ENCODE measurements around the gene EXOC4.

EXOC4 gene

DNA sequence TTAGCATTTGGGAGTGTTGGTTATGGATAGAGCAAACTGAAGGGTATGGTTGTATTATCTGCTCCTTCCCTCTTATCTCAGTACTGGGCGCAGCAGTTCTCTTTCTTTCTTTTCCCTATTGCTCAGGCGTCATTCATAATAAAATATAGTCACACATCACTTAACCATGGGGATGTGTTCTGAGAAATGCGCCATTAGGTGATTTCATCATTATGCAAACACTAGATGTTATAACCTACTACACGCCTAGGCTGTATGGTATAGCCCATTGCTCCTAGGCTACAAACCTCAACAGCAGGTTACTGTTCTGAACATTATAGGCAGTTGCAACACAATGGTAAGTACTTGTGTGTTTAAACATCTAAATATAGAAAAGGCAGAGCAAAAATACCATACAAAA, 401.7 kb downstream of the EXOC4 start:
- no peak for DNase-seq (ENCODE audit: low read depth, low spot score)
- no peak overlapping the region for H3K4me3 ChIP-seq
- TF ChIP-seq FOXP2 (optimal IDR thresholded peaks at IDR 0.05; ENCODE audit: control extremely low read depth, extremely low read length, insufficient read depth) = no peak
- TF ChIP-seq POLR2AphosphoS5 (IDR thresholded peaks at IDR 0.05; ENCODE audit: borderline replicate concordance, low read depth, low read length) = no peak
- no peak for TF ChIP-seq EZH2 (IDR thresholded peaks at IDR 0.05)
- H3K9me3 ChIP-seq (ENCODE audit: low read depth, low read length) = no peaks in the 10 kb centered on the region
- no peak overlapping the region for H3K9ac ChIP-seq (ENCODE audit: insufficient read length)
- no peak overlapping the region for H3K27ac ChIP-seq
- H3K36me3 ChIP-seq (ENCODE audit: insufficient read depth, low read length) = no peaks in the 10 kb centered on the region

DNA sequence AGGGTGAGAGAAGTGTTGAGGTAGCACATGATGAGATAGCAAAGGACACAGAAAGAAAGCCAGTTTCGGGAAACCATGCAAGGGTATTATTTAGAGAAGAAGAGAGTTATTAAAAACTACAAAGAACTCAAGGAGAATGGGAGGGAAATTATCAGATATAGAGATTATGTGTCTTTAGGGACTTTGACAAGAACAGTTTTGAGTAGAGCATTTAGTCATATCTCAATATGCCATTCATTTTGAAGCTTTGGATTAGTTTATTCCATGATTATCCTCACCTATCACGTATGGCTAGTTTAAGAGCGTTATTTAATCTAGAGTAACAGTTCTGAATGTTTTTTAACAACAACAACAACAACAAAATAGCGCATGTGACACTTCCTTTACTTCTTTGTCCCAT, 409.4 kb downstream of the EXOC4 start:
- Histone ChIP-seq H3K9ac (ENCODE audit: insufficient read length) (no peak overlapping the region), H3K36me3 (ENCODE audit: insufficient read depth, low read length) (no peaks in the 10 kb centered on the region), H3K4me3 (no peak overlapping the region), H3K9me3 (ENCODE audit: low read depth, low read length) (no peaks in the 10 kb centered on the region), H3K27ac (no peak overlapping the region)
- no peak for TF ChIP-seq FOXP2 (optimal IDR thresholded peaks at IDR 0.05; ENCODE audit: control extremely low read depth, extremely low read length, insufficient read depth)
- no peak for TF ChIP-seq EZH2 (IDR thresholded peaks at IDR 0.05)
- no peak for TF ChIP-seq POLR2AphosphoS5 (IDR thresholded peaks at IDR 0.05; ENCODE audit: borderline replicate concordance, low read depth, low read length)
- no peak for DNase-seq (ENCODE audit: low read depth, low spot score)

DNA sequence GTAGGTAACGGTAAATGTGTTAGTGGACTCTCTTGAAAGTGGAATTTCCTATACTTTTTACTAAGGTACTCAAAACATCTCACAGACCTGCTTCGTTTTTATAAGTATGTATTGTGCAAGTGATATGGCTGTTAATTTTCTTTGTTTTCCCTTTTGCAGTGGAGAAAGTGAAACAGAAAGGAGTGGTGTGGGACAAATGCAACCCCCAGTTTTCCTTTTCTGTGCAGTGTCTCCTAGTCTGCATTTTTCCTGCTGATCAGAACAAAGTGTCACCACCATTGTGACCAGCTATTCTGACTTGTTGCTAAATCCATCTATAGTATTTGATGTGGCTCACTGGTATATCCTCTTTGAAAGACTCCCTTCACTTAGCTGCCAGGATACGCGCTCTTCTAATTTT, 410.0 kb downstream of the EXOC4 start:
- Histone ChIP-seq H3K27ac (no peak overlapping the region), H3K36me3 (ENCODE audit: insufficient read depth, low read length) (no peaks in the 10 kb centered on the region), H3K9me3 (ENCODE audit: low read depth, low read length) (no peaks in the 10 kb centered on the region), H3K9ac (ENCODE audit: insufficient read length) (no peak overlapping the region), H3K4me3 (no peak overlapping the region)
- TF ChIP-seq EZH2 (IDR thresholded peaks at IDR 0.05) (no peak), POLR2AphosphoS5 (IDR thresholded peaks at IDR 0.05; ENCODE audit: borderline replicate concordance, low read depth, low read length) (no peak), FOXP2 (optimal IDR thresholded peaks at IDR 0.05; ENCODE audit: control extremely low read depth, extremely low read length, insufficient read depth) (no peak)
- DNase-seq (ENCODE audit: low read depth, low spot score) = no peak

DNA sequence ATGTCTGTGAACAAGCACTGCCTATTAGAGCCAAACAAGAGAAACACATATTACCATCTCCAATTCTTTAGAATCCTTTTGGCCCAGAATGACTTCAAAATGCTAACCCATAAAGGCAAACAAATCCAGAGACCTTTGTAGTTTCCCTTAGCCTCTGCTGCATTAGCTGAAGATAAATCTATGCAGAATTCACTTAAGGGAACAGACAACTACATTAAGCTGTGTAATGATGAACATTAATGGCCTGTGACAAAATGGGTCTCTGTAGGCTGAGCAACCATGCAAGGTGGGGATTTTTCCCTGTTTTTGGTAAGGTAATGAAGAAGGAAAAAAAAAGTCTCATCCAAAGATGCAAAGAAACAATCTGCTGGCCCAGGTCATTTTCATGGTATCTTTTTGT, 411.6 kb downstream of the EXOC4 start:
- H3K9ac ChIP-seq (ENCODE audit: insufficient read length) = no peak overlapping the region
- DNase-seq (ENCODE audit: low read depth, low spot score) = no peak
- TF ChIP-seq POLR2AphosphoS5 (IDR thresholded peaks at IDR 0.05; ENCODE audit: borderline replicate concordance, low read depth, low read length) (no peak), FOXP2 (optimal IDR thresholded peaks at IDR 0.05; ENCODE audit: control extremely low read depth, extremely low read length, insufficient read depth) (no peak), EZH2 (IDR thresholded peaks at IDR 0.05) (no peak)
- H3K36me3 ChIP-seq (ENCODE audit: insufficient read depth, low read length) = no peaks in the 10 kb centered on the region
- no peaks in the 10 kb centered on the region for H3K9me3 ChIP-seq (ENCODE audit: low read depth, low read length)
- no peak overlapping the region for H3K27ac ChIP-seq
- no peak overlapping the region for H3K4me3 ChIP-seq

DNA sequence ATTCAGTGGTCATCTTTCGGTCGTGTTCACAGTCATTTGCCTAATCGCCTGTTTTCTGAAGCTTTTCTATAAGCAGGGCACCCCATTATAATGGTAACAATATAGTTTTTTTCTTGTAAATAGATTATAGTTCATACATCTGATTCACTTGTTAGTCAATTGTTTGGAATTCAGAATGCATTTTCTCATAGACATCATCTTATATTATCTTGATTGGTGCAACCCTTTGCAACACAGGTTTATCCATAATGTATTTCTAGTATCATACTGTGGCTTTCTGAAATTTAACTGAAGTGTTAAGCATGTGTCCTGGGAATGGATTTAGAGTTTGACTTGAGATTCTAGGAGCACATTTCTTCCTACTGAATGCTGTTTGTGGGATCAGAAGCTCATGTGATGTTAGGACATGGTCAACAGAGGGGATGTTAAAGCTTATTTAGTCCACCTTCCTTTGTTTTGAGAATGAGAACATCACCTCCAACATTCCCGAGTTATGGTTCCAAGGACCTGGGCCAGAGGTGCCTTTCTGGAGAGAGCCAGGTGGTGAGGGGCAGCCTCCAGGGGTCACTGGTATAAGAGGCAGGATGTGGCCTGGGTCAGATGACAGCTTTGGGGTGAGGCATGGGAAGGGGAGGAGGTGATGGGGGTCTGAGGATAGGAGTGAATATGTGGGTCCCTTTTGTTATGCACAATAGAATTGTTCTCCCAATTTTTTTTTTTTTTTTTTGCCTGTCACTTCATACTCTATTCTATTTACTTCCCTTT, 415.6 kb downstream of the EXOC4 start:
- no peak for DNase-seq (ENCODE audit: low read depth, low spot score)
- TF ChIP-seq FOXP2 (optimal IDR thresholded peaks at IDR 0.05; ENCODE audit: control extremely low read depth, extremely low read length, insufficient read depth) (no peak), POLR2AphosphoS5 (IDR thresholded peaks at IDR 0.05; ENCODE audit: borderline replicate concordance, low read depth, low read length) (no peak), EZH2 (IDR thresholded peaks at IDR 0.05) (no peak)
- Histone ChIP-seq H3K27ac (no peak overlapping the region), H3K36me3 (ENCODE audit: insufficient read depth, low read length) (no peaks in the 10 kb centered on the region), H3K9me3 (ENCODE audit: low read depth, low read length) (no peaks in the 10 kb centered on the region), H3K4me3 (no peak overlapping the region), H3K9ac (ENCODE audit: insufficient read length) (no peak overlapping the region)

DNA sequence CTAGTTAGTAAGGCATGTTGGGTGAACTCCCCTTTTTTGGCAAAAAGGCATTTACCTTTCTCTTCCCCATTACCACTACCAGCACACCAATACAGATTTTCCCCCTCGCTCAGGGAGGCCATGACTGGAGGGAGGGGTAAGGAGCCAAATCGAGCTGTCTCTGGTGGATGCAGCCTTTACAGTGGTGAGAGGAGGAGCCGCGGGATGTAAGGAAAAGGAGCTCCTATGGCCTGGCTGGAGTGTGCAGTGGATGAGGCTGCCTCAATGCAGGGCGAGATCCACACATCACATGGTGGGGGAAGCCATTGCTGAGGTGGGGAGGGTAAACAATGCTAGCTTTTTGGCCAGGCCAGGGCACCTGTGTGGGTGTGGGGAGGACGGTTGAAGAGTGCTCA, 416.2 kb downstream of the EXOC4 start:
- TF ChIP-seq FOXP2 (optimal IDR thresholded peaks at IDR 0.05; ENCODE audit: control extremely low read depth, extremely low read length, insufficient read depth) (no peak), EZH2 (IDR thresholded peaks at IDR 0.05) (no peak), POLR2AphosphoS5 (IDR thresholded peaks at IDR 0.05; ENCODE audit: borderline replicate concordance, low read depth, low read length) (no peak)
- Histone ChIP-seq H3K4me3 (no peak overlapping the region), H3K36me3 (ENCODE audit: insufficient read depth, low read length) (no peaks in the 10 kb centered on the region), H3K9me3 (ENCODE audit: low read depth, low read length) (no peaks in the 10 kb centered on the region), H3K9ac (ENCODE audit: insufficient read length) (no peak overlapping the region), H3K27ac (no peak overlapping the region)
- DNase-seq (ENCODE audit: low read depth, low spot score) = no peak

DNA sequence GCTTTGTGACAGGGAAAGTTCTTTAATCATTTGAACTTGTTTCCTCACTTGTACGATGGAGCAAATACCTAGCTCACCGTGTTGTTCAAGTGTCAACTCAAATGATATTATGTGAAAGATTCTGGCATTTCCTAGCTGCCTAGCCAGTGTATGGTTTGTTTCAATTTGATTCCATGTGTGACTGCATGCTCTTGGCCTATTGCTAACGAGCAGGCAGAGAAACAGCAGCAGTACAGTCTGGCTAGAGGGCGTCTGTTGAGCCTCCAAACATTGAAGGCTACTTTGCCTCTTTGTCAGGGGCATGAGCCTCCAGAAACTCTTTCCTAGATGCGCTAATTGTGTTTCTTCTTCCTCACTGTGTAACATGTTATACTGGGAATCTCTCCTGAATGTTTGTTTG, 417.4 kb downstream of the EXOC4 start:
- H3K9ac ChIP-seq (ENCODE audit: insufficient read length) = no peak overlapping the region
- no peak for DNase-seq (ENCODE audit: low read depth, low spot score)
- no peak for TF ChIP-seq EZH2 (IDR thresholded peaks at IDR 0.05)
- no peak for TF ChIP-seq FOXP2 (optimal IDR thresholded peaks at IDR 0.05; ENCODE audit: control extremely low read depth, extremely low read length, insufficient read depth)
- TF ChIP-seq POLR2AphosphoS5 (IDR thresholded peaks at IDR 0.05; ENCODE audit: borderline replicate concordance, low read depth, low read length) = no peak
- H3K27ac ChIP-seq = no peak overlapping the region
- H3K4me3 ChIP-seq = no peak overlapping the region
- no peaks in the 10 kb centered on the region for H3K36me3 ChIP-seq (ENCODE audit: insufficient read depth, low read length)
- H3K9me3 ChIP-seq (ENCODE audit: low read depth, low read length) = no peaks in the 10 kb centered on the region

DNA sequence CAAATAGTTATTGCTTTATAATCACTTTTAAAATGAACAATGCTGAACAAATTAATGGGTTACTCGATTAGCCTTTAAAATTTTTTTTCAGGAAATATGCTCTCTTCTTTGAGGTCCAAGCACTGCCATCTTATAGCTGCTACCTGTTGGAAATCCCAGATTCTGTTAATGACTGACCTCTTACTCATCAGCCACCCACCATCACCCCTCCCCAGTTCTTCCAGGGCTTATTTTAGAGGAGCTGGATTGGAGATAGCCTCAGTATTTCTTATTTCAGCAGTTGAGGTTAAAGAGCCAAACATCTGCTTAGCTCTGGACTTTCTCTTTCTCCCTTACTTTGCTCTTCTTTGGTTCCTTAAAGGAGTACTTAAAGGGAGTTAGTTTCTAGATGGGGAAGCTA, 420.0 kb downstream of the EXOC4 start:
- no peak overlapping the region for H3K27ac ChIP-seq
- no peak for DNase-seq (ENCODE audit: low read depth, low spot score)
- no peak overlapping the region for H3K4me3 ChIP-seq
- H3K36me3 ChIP-seq (ENCODE audit: insufficient read depth, low read length) = no peaks in the 10 kb centered on the region
- H3K9me3 ChIP-seq (ENCODE audit: low read depth, low read length) = no peaks in the 10 kb centered on the region
- no peak for TF ChIP-seq POLR2AphosphoS5 (IDR thresholded peaks at IDR 0.05; ENCODE audit: borderline replicate concordance, low read depth, low read length)
- no peak for TF ChIP-seq FOXP2 (optimal IDR thresholded peaks at IDR 0.05; ENCODE audit: control extremely low read depth, extremely low read length, insufficient read depth)
- no peak overlapping the region for H3K9ac ChIP-seq (ENCODE audit: insufficient read length)

Measured in SK-N-MC (cell line).